H9 (cell line): Measurements from ENCODE around the gene EML5. TPM values are rescaled to one million over a fixed set of nuclear protein-coding genes. Genes with fewer than 3 reads are reported as not detected.

Source experiments
- DNase-seq: peaks from one replicate; pipeline ENCODE4 v3.0.0-alpha.2; 2017
- H2AFZ ChIP-seq: one replicate; pipeline ENCODE4 v1.6.1; 2013; ENCODE audit warnings: mild to moderate bottlenecking, low read length, control low read depth, moderate library complexity
- H2AK5ac ChIP-seq: 2 replicates; pipeline ENCODE4 v1.6.1; 2013; ENCODE audit warnings: low read length, control low read depth, mixed read lengths; ENCODE audit not compliant: insufficient read length
- H2BK120ac ChIP-seq: one replicate; pipeline ENCODE4 v1.6.1; 2013; ENCODE audit warnings: low read depth, mild to moderate bottlenecking, low read length, control low read depth, inconsistent platforms; ENCODE audit not compliant: poor library complexity, severe bottlenecking
- H2BK12ac ChIP-seq: 2 replicates; pipeline ENCODE4 v1.6.1; 2013; ENCODE audit warnings: low read length, control low read depth, mixed read lengths, low read depth; ENCODE audit not compliant: insufficient read length
- H2BK15ac ChIP-seq: 2 replicates; pipeline ENCODE4 v1.6.1; 2013; ENCODE audit warnings: low read depth, low read length, control low read depth
- H2BK20ac ChIP-seq: one replicate; pipeline ENCODE4 v1.6.1; 2013; ENCODE audit warnings: low read depth, mild to moderate bottlenecking, low read length, control low read depth, inconsistent platforms; ENCODE audit not compliant: poor library complexity, severe bottlenecking
- H2BK5ac ChIP-seq: 2 replicates; pipeline ENCODE4 v1.6.1; 2013; ENCODE audit warnings: low read length, control low read depth, mixed read lengths; ENCODE audit not compliant: insufficient read length
- H3K14ac ChIP-seq: 2 replicates; pipeline ENCODE4 v1.6.1; 2013; ENCODE audit warnings: low read length, control low read depth; ENCODE audit not compliant: insufficient read depth
- H3K18ac ChIP-seq: 2 replicates; pipeline ENCODE4 v1.6.1; 2013; ENCODE audit warnings: low read depth, mild to moderate bottlenecking, mixed read lengths, low read length, control low read depth; ENCODE audit not compliant: insufficient read length
- H3K23ac ChIP-seq: 2 replicates; pipeline ENCODE4 v1.6.1; 2013; ENCODE audit warnings: low read length, control low read depth, mixed read lengths, low read depth; ENCODE audit not compliant: insufficient read length
- H3K23me2 ChIP-seq: 2 replicates; pipeline ENCODE4 v1.6.1; 2013; ENCODE audit warnings: low read depth, mild to moderate bottlenecking, mixed read lengths, low read length, control low read depth; ENCODE audit not compliant: insufficient read length, poor library complexity, severe bottlenecking
- H3K27ac ChIP-seq: 2 replicates; pipeline ENCODE4 v1.5.1; 2013; ENCODE audit warnings: low read length, control low read depth, mixed read lengths, low read depth; ENCODE audit not compliant: insufficient read length
- H3K27me3 ChIP-seq: 2 replicates; pipeline ENCODE4 v1.6.1; 2013; ENCODE audit warnings: low read length, control low read depth, inconsistent platforms; ENCODE audit not compliant: insufficient read depth
- H3K4ac ChIP-seq: 2 replicates; pipeline ENCODE4 v1.6.1; 2013; ENCODE audit warnings: low read depth, mild to moderate bottlenecking, control low read depth, inconsistent platforms, low read length, moderate library complexity
- H3K4me1 ChIP-seq: 2 replicates; pipeline ENCODE4 v1.6.1; 2013; ENCODE audit warnings: low read length, control low read depth, inconsistent platforms; ENCODE audit not compliant: insufficient read depth
- H3K4me2 ChIP-seq: 2 replicates; pipeline ENCODE4 v1.6.1; 2013; ENCODE audit warnings: low read length, control low read depth, mixed read lengths; ENCODE audit not compliant: insufficient read length, insufficient read depth
- H3K56ac ChIP-seq: 2 replicates; pipeline ENCODE4 v1.6.1; 2013; ENCODE audit warnings: low read depth, mild to moderate bottlenecking, mixed read lengths, low read length, control low read depth; ENCODE audit not compliant: insufficient read length
- H3K79me1 ChIP-seq: 2 replicates; pipeline ENCODE4 v1.6.1; 2013; ENCODE audit warnings: low read depth, mild to moderate bottlenecking, moderate library complexity, low read length, control low read depth, inconsistent platforms; ENCODE audit not compliant: insufficient read depth, poor library complexity, severe bottlenecking
- H3K79me2 ChIP-seq: 2 replicates; pipeline ENCODE4 v1.6.1; 2013; ENCODE audit warnings: low read length, control low read depth, inconsistent platforms; ENCODE audit not compliant: insufficient read depth
- H3K9ac ChIP-seq: 2 replicates; pipeline ENCODE4 v1.6.1; 2013; ENCODE audit warnings: low read length, control low read depth, mixed read lengths; ENCODE audit not compliant: insufficient read length; ENCODE audit errors: extremely low read depth
- H3K9me3 ChIP-seq: one replicate; pipeline ENCODE4 v1.6.1; 2013; ENCODE audit warnings: low read depth, low read length, inconsistent platforms; ENCODE audit not compliant: control insufficient read depth
- H3T11ph ChIP-seq: one replicate; pipeline ENCODE4 v1.6.1; 2013; ENCODE audit warnings: mild to moderate bottlenecking, low read length, control low read depth, inconsistent platforms
- H4K20me1 ChIP-seq: one replicate; pipeline ENCODE4 v1.6.1; 2013; ENCODE audit not compliant: control insufficient read depth, insufficient read length, insufficient read depth
- H4K5ac ChIP-seq: 2 replicates; pipeline ENCODE4 v1.6.1; 2013; ENCODE audit warnings: low read depth, mild to moderate bottlenecking, mixed read lengths, low read length, control low read depth; ENCODE audit not compliant: insufficient read length
- H4K8ac ChIP-seq: replicated peaks from 2 replicates; pipeline ENCODE4 v1.6.1; 2013; ENCODE audit warnings: low read length, control low read depth, mixed read lengths, low read depth; ENCODE audit not compliant: insufficient read length
- H4K91ac ChIP-seq: 2 replicates; pipeline ENCODE4 v1.6.1; 2013; ENCODE audit warnings: low read depth, mild to moderate bottlenecking, moderate library complexity, mixed read lengths, low read length, control low read depth; ENCODE audit not compliant: insufficient read length
- H3K27ac Mint-ChIP-seq, 3 experiments: 2 replicates in 2 of 3; 3 replicates in 1 of 3; pipeline ENCODE4 v1.8.0; 2020 to 2021; ENCODE audit warnings: mixed read lengths in 3 of 3, mild to moderate bottlenecking in 1 of 3, moderate library complexity in 1 of 3
- H3K27me3 Mint-ChIP-seq: 2 replicates; pipeline ENCODE4 v1.8.0; 2021; ENCODE audit warnings: low read depth, mild to moderate bottlenecking, moderate library complexity, mixed read lengths
- H3K36me3 Mint-ChIP-seq, 3 experiments: 2 replicates in 2 of 3; 3 replicates in 1 of 3; pipeline ENCODE4 v1.8.0; 2020 to 2021; ENCODE audit warnings: low read depth in 3 of 3, mixed read lengths in 3 of 3; ENCODE audit not compliant: insufficient read depth in 1 of 3
- H3K4me1 Mint-ChIP-seq, 2 experiments: 2 replicates each; pipeline ENCODE4 v1.8.0; 2020; ENCODE audit warnings: mixed read lengths in 2 of 2
- H3K4me3 Mint-ChIP-seq, 2 experiments: 2 replicates in 1 of 2; 3 replicates in 1 of 2; pipeline ENCODE4 v1.8.0; 2020 to 2021; ENCODE audit warnings: mild to moderate bottlenecking in 2 of 2, mixed read lengths in 2 of 2, moderate library complexity in 1 of 2
- H3K9me3 Mint-ChIP-seq, 2 experiments: 2 replicates in 1 of 2; 3 replicates in 1 of 2; pipeline ENCODE4 v1.8.0; 2020; ENCODE audit warnings: mild to moderate bottlenecking in 2 of 2, mixed read lengths in 2 of 2, moderate library complexity in 1 of 2
- CTCF ChIP-seq: fragments of 200-600 bp; sonication (generic); conservative IDR thresholded peaks from 3 replicates; pipeline ENCODE4 v1.8.0; 2021; ENCODE audit warnings: antibody characterized with exemption, mild to moderate bottlenecking
- total RNA-seq: library from RNA; stranded (reverse); gene quantifications from 2 replicates; pipeline ENCODE4 v1.2.1, GENCODE V29; 2021

Gene EML5
- total RNA-seq, 1 experiment from 2014 or later: 0.81 TPM

GRCh38 chr14:88688386-88688785, 104.4 kb downstream of the EML5 start:
- Histone ChIP-seq H4K8ac (no peak overlapping the region), H3K9me3 (no peaks in the 10 kb centered on the region), H4K5ac (no peak overlapping the region), H2AK5ac (no peak overlapping the region), H3K23ac (no peak overlapping the region), H2BK12ac (no peak overlapping the region), H3K56ac (no peak overlapping the region), H3K4me2 (no peak overlapping the region), H3K23me2 (no peaks in the 10 kb centered on the region), H3K9ac (no peak overlapping the region), H3K4me1 (no peaks in the 10 kb centered on the region), H3K79me2 (no peaks in the 10 kb centered on the region), H3K27ac (no peak overlapping the region), H2BK20ac (no peak overlapping the region), H4K20me1 (no peaks in the 10 kb centered on the region), H3K4ac (no peak overlapping the region), H4K91ac (no peak overlapping the region), H2BK120ac (no peak overlapping the region), H2BK15ac (no peak overlapping the region), H2AFZ (no peak overlapping the region), H3K18ac (no peak overlapping the region), H3T11ph (no peak overlapping the region), H3K79me1 (no peaks in the 10 kb centered on the region), H2BK5ac (no peak overlapping the region), H3K27me3 (no peaks in the 10 kb centered on the region), H3K14ac (no peak overlapping the region)
- Mint-ChIP-seq H3K9me3 (no peaks in the 10 kb centered on the region), H3K36me3 (no peaks in the 10 kb centered on the region), H3K4me3 (no peak overlapping the region; a peak in 1 of 5 replicates), H3K4me1 (no peaks in the 10 kb centered on the region), H3K27ac (no peak overlapping the region), H3K27me3 (no peaks in the 10 kb centered on the region)
- DNase-seq: no peak
- TF ChIP-seq CTCF: no peak
